ENCODE results near the gene LEKR1. TPM values are rescaled to one million over a fixed set of nuclear protein-coding genes. Genes with fewer than 3 reads are reported as not detected.

Gene LEKR1
- total RNA-seq, 1 experiment from 2014 or later: 0.16 TPM

DNA sequence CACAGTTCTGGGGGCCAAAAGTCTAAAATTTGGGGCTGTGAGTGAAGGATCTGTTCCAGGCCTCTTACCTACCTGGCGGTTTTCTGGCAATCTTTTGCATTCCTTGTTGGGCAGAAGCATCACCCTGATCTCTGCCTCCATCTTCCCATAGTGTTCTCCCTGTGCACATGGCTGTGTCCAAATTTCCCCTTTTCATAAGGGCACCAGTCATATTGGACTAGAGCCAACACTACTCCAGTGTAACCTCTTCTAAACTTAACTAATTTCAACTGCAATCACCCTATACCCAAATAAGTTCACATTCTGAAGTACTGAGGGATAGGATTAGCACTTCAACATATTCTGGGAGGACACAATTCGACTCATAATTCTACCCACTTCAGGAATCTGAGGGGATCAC is 248.8 kb downstream of the LEKR1 start:
- DNase-seq (ENCODE audit: low read depth in 1 of 2, low spot score in 2 of 2): no peak
- Histone ChIP-seq H3K36me3 (no peaks in the 10 kb centered on the region), H3K4me1 (replicated peaks) (peaks cover 5% of the 10 kb centered on the region; the same call in 1 of the 2 replicates), H3K9me3 (replicated peaks) (no peaks in the 10 kb centered on the region), H3K27ac (no peak overlapping the region), H3K27me3 (replicated peaks) (no peaks in the 10 kb centered on the region), H3K4me3 (no peak overlapping the region)

DNA sequence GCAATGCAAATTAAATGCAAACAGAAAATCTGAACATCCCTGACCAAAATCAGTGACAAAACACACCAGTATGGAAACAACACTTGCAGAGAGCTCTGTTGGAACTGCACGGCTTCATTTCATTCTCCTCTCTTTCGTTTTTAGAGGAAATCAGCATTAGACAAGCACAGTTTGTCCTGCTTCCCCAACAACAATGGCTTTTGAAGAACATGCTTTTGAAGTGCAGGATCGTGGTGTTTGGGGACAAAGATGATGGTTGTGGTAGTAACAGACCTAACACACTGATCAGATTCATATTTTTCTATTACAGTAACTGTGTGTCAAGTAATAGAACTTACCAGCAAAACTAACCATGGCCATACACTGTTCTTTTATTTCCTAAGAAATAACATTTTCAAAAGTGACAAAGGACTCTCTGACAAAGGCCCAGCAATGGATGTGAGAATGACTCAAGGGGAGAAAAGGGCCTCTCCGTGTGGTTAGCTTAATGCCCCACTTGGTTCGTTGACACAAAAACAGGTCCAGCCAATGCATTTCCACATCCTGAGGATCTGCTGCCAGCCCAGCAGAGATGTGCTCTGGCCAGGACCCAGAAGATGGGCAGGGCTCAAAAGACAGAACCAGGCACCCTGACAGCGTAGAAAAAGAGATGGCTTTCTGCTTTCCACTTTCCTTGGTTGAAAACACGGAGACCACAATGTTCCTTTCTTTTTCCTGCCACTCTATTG is 249.7 kb downstream of the LEKR1 start:
- Histone ChIP-seq H3K27ac (no peak overlapping the region), H3K27me3 (replicated peaks) (no peaks in the 10 kb centered on the region), H3K4me1 (replicated peaks) (peaks cover 5% of the 10 kb centered on the region; the same call in 1 of the 2 replicates), H3K9me3 (replicated peaks) (no peaks in the 10 kb centered on the region), H3K36me3 (no peaks in the 10 kb centered on the region), H3K4me3 (no peak overlapping the region)
- no peak for DNase-seq (ENCODE audit: low read depth in 1 of 2, low spot score in 2 of 2)

DNA sequence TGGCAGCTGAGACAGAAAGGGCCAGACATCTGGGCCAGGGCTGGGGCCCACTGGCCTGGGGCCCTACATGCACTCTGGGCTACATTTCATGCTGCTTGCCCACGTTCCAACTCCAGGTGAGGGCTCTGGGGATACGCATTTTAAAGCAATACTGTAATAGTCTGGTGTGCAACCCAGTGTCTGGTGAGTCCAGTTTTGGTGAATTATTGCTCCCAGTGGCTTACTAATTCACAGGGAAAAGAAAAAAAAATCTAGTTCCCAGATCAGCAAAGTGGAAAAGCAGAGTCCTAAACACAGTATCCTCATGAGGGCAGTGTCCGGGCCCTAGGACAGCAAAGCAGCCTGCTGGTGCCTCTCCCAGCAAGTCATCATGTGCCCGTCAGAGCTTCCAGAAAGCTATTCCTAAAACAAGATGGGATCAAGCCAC is 251.4 kb downstream of the LEKR1 start:
- Histone ChIP-seq H3K9me3 (replicated peaks) (no peaks in the 10 kb centered on the region), H3K36me3 (no peaks in the 10 kb centered on the region), H3K27me3 (replicated peaks) (no peaks in the 10 kb centered on the region), H3K4me1 (replicated peaks) (peaks cover 19% of the 10 kb centered on the region), H3K27ac (no peak overlapping the region), H3K4me3 (no peak overlapping the region)
- DNase-seq (ENCODE audit: low read depth in 1 of 2, low spot score in 2 of 2): no peak

DNA sequence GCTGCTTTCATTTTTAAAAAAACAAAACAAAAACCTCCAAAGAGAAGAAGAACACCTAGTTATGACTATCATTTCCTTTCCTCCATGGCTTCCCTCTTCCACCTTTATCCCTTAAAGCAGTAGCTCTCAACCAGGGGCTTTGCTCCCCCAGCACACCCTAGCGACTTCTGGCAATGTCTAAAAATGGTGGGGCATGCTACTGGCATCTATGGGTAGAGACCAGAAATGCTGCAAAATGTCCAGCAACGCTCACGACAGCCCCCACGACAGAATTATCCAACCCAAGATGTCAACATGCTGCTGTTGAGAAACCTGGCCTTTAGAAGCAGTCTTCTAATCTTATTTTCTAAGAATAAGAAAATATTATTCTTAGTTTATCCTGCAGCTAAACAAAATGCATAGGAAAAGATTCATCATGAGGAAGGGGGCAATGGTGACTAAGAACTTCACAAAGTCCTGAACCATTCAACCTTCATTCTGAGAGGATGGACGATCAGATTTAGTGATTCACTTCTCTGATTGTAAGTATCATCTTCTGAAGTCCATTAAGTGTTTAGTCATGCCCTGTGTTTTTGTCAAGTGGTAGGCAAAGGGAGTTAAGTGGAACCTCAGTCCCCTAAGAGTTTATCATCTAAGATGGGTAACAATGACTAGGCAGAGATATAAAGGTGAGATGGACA is 252.1 kb downstream of the LEKR1 start:
- no peaks in the 10 kb centered on the region for H3K27me3 ChIP-seq (replicated peaks)
- no peak for DNase-seq (ENCODE audit: low read depth in 1 of 2, low spot score in 2 of 2)
- H3K4me1 ChIP-seq (replicated peaks): peaks cover 25% of the 10 kb centered on the region
- no peak overlapping the region for H3K27ac ChIP-seq
- H3K36me3 ChIP-seq: no peaks in the 10 kb centered on the region
- no peaks in the 10 kb centered on the region for H3K9me3 ChIP-seq (replicated peaks)
- H3K4me3 ChIP-seq: no peak overlapping the region

DNA sequence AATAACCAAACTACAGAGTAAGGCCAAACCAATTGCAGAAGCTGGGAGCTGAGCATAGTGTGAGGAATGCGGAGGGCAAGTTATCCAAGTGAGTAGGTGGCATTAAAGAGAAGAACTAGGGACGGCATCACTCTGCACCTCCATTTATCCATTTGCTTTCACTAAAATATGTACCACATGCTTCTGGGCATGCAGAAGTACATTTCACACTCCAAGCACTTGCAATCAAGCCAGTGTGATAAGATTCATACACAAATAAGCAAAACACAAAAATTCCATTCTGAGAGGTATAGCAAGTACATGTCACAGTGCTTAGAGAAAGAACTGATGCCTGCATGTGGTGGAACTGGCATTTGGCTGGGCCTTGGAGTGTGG is 252.6 kb downstream of the LEKR1 start:
- H3K9me3 ChIP-seq (replicated peaks): no peaks in the 10 kb centered on the region
- no peaks in the 10 kb centered on the region for H3K36me3 ChIP-seq
- peaks cover 22% of the 10 kb centered on the region for H3K4me1 ChIP-seq (replicated peaks)
- DNase-seq (ENCODE audit: low read depth in 1 of 2, low spot score in 2 of 2): no peak
- H3K27ac ChIP-seq: no peak overlapping the region
- H3K27me3 ChIP-seq (replicated peaks): no peaks in the 10 kb centered on the region
- no peak overlapping the region for H3K4me3 ChIP-seq

DNA sequence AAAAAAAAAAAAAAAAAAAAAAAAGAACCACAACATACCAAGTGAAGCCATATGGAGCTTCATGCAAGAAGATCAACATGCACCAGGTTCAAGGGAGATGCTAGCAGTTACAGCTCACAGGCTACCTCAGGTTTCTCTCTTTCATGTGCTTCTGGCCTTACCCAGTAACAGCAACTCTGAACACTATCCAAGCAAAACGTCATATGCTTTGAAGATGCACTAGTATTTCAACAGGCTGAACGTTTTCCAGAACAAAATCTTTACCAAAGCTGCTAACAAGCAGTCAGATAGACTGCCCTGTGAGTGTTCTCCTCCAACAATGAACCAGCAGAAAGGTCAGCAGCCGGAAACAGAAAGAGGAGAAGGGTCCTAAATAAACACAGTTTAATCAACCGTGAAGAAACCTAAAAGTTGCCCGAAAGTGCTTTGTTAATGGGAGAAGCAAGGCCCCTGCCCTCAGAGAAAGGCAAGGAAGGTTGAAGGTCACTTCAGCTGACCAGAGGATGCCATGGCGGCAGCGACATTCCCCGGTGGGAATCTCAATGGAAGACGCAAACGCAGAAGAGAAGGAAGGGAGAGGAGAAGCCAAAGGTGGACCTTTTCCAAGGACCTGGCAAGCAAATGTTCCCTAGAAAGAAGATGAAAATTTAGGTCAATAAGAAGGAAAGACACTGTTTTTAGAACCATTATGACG is 253.7 kb downstream of the LEKR1 start:
- Histone ChIP-seq H3K4me1 (replicated peaks) (peaks cover 20% of the 10 kb centered on the region), H3K4me3 (no peak overlapping the region), H3K27me3 (replicated peaks) (no peaks in the 10 kb centered on the region), H3K36me3 (no peaks in the 10 kb centered on the region), H3K27ac (no peak overlapping the region), H3K9me3 (replicated peaks) (no peaks in the 10 kb centered on the region)
- no peak for DNase-seq (ENCODE audit: low read depth in 1 of 2, low spot score in 2 of 2)

DNA sequence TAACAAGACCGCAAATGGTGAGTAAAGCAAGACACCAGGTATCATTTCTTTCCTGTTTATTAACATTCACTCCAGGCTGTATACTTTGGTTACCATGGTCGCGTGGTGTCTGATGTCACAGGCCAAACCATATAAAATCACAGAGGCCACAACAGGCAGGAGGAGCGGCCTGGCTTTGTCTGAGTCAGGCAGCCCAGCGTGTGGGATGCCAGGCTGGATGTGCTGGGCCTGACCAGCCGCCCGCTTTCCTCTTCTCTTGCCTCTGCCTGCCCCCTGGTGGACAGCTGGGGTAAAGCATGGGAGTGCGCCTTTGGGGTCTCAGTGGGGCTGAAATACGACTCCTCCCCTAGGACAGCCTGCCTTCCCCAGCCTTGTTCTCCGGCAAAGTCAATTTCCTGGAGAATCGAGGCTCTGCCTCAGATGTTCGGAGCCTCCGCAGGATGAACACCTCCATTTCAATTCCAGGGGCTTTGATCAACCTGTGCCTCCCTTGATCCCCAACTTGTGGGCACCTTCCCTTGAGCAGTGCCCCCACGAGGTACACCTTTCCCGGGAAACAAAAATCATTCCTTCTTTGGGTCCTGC is 255.6 kb downstream of the LEKR1 start:
- Histone ChIP-seq H3K27ac (peak overlapping the region; percentile 69), H3K27me3 (replicated peaks) (no peaks in the 10 kb centered on the region), H3K4me1 (replicated peaks) (peaks cover 31% of the 10 kb centered on the region), H3K9me3 (replicated peaks) (no peaks in the 10 kb centered on the region), H3K36me3 (no peaks in the 10 kb centered on the region), H3K4me3 (no peak overlapping the region)
- peak; percentile 83 to 92 for DNase-seq (ENCODE audit: low read depth in 1 of 2, low spot score in 2 of 2)

DNA sequence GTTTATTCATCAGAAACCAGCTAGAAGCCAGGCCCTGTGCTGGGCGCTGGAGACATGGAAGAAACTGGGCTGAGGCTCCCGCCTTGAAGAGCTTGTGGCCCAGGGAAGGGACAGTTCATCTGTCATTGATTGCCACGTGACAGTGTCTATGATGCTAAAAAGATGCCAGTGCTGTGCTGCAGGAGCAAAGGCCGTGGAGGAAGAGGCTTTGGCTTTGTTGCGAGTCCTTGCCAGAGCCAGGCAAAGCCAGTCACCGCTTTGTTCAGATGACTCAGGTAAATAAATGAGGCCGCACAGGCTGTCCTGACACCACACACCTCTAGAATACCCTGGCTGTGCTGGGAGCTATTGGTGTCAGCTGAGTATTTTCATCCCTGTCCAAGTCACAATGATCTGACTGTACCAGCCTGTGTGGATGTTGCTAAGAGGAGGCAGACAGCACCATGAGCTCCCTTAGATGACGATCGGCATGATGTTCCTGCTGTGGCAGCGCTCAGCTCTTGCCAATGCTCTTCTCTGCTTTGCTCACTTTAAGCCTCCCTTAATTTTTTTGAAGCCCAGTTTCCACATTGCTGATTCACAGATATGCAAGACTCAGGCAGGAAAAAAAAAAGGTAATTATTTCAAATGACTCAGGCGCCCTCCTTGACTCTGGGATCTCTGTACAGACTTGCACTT is 256.3 kb downstream of the LEKR1 start:
- Histone ChIP-seq H3K9me3 (replicated peaks) (no peaks in the 10 kb centered on the region), H3K4me1 (replicated peaks) (peaks cover 38% of the 10 kb centered on the region), H3K36me3 (no peaks in the 10 kb centered on the region), H3K27ac (no peak overlapping the region), H3K27me3 (replicated peaks) (no peaks in the 10 kb centered on the region), H3K4me3 (no peak overlapping the region)
- DNase-seq (ENCODE audit: low read depth in 1 of 2, low spot score in 2 of 2): peak in 1 of 2 experiments; percentile 29

DNA sequence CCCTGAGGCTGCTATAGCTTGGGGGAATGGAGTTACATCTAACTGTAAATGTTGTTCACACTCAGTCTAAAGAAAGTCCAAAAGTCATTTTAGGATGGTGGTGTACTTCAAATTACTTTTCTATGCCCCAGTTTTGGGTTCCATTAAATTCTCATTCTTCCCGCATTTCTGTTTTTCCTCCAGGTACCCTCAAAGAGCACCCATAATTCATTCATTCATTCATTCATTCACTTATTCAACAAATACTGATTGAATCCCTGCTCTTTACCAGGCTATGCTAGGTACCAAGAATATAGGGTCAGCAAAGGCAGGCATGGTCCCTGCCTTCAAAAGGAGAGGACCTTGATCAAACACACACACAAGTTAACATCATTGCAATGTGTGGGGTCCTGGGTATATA is 257.7 kb downstream of the LEKR1 start:
- DNase-seq (ENCODE audit: low read depth in 1 of 2, low spot score in 2 of 2): no peak
- H3K27me3 ChIP-seq (replicated peaks): no peaks in the 10 kb centered on the region
- peaks cover 50% of the 10 kb centered on the region for H3K4me1 ChIP-seq (replicated peaks)
- no peaks in the 10 kb centered on the region for H3K36me3 ChIP-seq
- H3K27ac ChIP-seq: no peak overlapping the region
- no peaks in the 10 kb centered on the region for H3K9me3 ChIP-seq (replicated peaks)
- H3K4me3 ChIP-seq: no peak overlapping the region

DNA sequence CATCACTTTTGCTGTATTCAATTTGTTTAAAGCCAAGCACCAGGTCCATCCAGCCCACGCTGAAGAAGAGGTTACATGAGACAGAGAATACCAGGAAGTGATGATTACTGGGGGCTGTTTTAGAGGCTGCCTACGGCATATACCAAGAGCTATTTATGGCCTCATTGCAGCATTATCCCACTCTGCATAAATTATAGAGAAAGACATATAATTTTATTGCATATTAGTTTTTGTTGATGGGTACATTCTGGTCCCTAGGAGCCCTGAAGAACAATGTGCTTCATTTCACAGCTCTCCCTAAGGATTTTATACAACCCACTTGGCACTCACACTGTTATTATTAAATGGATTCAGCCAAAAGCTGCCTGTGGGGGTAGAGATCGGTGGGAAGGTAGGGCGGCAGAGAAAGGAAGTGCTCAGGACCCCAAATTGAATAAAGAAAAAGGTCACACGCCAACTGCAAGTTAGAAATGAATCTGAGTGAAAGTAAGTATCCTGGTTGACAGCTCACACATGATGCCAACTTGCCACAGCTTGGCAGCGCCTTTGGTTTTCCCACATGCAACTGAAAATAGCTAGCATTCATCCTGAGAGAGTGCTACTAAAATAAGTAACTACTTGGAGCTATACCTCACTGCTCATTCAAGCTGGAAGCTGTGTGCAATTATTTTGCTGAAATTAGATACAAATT is 260.1 kb downstream of the LEKR1 start:
- peak overlapping the region; percentile 95 for H3K27ac ChIP-seq
- H3K27me3 ChIP-seq (replicated peaks): no peaks in the 10 kb centered on the region
- no peaks in the 10 kb centered on the region for H3K9me3 ChIP-seq (replicated peaks)
- no peaks in the 10 kb centered on the region for H3K36me3 ChIP-seq
- H3K4me3 ChIP-seq: no peak overlapping the region
- no peak for DNase-seq (ENCODE audit: low read depth in 1 of 2, low spot score in 2 of 2)
- peaks cover 65% of the 10 kb centered on the region for H3K4me1 ChIP-seq (replicated peaks)

DNA sequence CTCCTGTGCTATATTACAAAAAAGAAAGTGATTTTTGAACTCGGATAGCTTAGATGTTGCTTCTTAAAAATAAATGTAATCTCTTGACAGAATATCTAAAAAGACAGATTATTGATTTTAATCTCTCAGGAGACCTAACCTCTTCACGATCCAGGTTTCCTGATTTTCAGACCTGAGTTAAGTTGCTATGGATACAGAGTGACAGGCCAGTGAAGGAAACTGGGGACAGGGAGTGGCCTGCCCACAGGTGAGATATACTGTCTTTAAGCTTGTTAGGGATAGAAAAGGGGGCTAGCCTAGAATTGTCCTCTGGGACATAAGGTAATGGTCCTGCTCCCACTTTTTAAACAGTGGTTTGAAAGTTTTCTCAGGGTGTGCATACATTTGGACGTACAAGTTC is 260.6 kb downstream of the LEKR1 start:
- Histone ChIP-seq H3K9me3 (replicated peaks) (no peaks in the 10 kb centered on the region), H3K36me3 (no peaks in the 10 kb centered on the region), H3K27ac (peak overlapping the region; percentile 95), H3K27me3 (replicated peaks) (no peaks in the 10 kb centered on the region), H3K4me3 (no peak overlapping the region), H3K4me1 (replicated peaks) (peaks cover 59% of the 10 kb centered on the region)
- DNase-seq (ENCODE audit: low read depth in 1 of 2, low spot score in 2 of 2): no peak

DNA sequence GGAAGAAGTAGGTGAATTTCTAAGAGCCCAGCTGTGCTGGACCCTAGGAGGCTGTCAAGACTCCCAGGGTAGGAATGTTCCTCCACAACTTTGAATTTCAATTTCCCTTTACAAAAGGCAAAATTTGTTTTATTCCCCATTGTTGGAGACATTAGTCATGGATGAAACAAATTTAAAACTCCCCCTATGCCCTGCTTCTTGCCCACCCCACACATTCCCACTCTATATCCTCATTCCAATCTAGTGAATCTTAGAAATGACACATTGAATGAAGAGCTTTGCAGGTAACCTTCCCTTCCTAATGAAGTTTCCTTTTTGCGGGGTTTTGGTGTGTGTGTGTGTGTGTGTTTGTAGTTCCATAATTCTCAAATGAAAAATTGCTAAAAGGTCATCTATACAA is 261.2 kb downstream of the LEKR1 start:
- H3K27me3 ChIP-seq (replicated peaks): no peaks in the 10 kb centered on the region
- H3K27ac ChIP-seq: peak overlapping the region; percentile 95
- no peaks in the 10 kb centered on the region for H3K36me3 ChIP-seq
- peaks cover 53% of the 10 kb centered on the region for H3K4me1 ChIP-seq (replicated peaks)
- no peaks in the 10 kb centered on the region for H3K9me3 ChIP-seq (replicated peaks)
- DNase-seq (ENCODE audit: low read depth in 1 of 2, low spot score in 2 of 2): peak in 1 of 2 experiments; percentile 66
- H3K4me3 ChIP-seq: no peak overlapping the region

Data from SJSA1 (cell line).